ENCODE results near the gene GREB1. TPM values are rescaled to one million over a fixed set of nuclear protein-coding genes. Genes with fewer than 3 reads are reported as not detected.

Gene GREB1
- total and polyA plus RNA-seq, 2 of the 4 experiments (the other 2 are of a cell fraction) = 0.05 TPM; not detected in 1

GRCh38 chr2:11631462-11631861 lies 97.6 kb downstream of the GREB1 start:
- H3K79me1 ChIP-seq (ENCODE audit: low read depth in 1 of 2, low read length in 2 of 2) = no peaks in the 10 kb centered on the region
- H3K4me2 ChIP-seq (ENCODE audit: low read depth, low read length) = no peak overlapping the region
- WGBS, 2 experiments (ENCODE audit: extremely low coverage in 2 of 2, insufficient read length in 1 of 2) = 100% methylated on average over 1 of the region's 7 CpGs; no CpG with 5 or more reads in 1 of the 2 experiments
- no peaks in the 10 kb centered on the region for H4K20me1 ChIP-seq (ENCODE audit: insufficient read depth, low read length)
- intact Hi-C loops (cut with micrococcal nuclease) (no loop called here), dilution Hi-C loops (cut with HindIII; ENCODE audit: low sequenced_read_pairs, unreplicated experiment) (no loop called here), in situ Hi-C loops (cut with MboI; ENCODE audit: low sequenced_read_pairs) (no loop called here)
- peak overlapping the region; percentile 33 for H2AFZ ChIP-seq (replicated peaks; ENCODE audit: low read length, poor library complexity)
- no peak overlapping the region for H3K4me3 ChIP-seq (ENCODE audit: insufficient read depth, low read depth, low read length)
- ChIA-PET POLR2A (ENCODE audit: unreplicated experiment) (no interaction called here), CTCF (interaction anchor here (1.4 to 1.6 kb wide), 2 partner anchors 11 to 154 kb away, joined by 3 to 5 read pairs; no protein-coding TSS in a partner anchor)
- H2AK5ac ChIP-seq (ENCODE audit: low read depth, low read length) = no peak overlapping the region
- H3K9ac ChIP-seq (ENCODE audit: low read depth, low read length) = no peak overlapping the region
- no peak overlapping the region for H3K4ac ChIP-seq (ENCODE audit: low read depth, low read length)
- peaks cover 47% of the 10 kb centered on the region for H3K27me3 ChIP-seq (ENCODE audit: control insufficient read depth, insufficient read depth, low read length)
- H4K8ac ChIP-seq (ENCODE audit: low read depth in 2 of 2, low read length in 2 of 2) = no peak overlapping the region
- no peak overlapping the region for H2BK5ac ChIP-seq (ENCODE audit: low read depth, low read length, poor library complexity, severe bottlenecking)
- ATAC-seq (ENCODE audit: low read depth) (no peak), DNase-seq (no peak)
- H3K56ac ChIP-seq (ENCODE audit: extremely low read depth, insufficient read depth, low read length) = no peak overlapping the region
- no peak overlapping the region for H4K5ac ChIP-seq (ENCODE audit: low read depth, low read length)
- no peaks in the 10 kb centered on the region for H3K4me1 ChIP-seq (ENCODE audit: control insufficient read depth, insufficient read depth, low read length)
- H2BK120ac ChIP-seq (ENCODE audit: low read depth, low read length) = no peak overlapping the region
- no peak overlapping the region for H3K18ac ChIP-seq (ENCODE audit: low read depth, low read length)
- no peak overlapping the region for H2BK15ac ChIP-seq (ENCODE audit: low read depth, low read length)
- H2BK20ac ChIP-seq (ENCODE audit: low read depth, low read length) = no peak overlapping the region
- H2AK9ac ChIP-seq (replicated peaks; ENCODE audit: low read depth, low read length, poor library complexity) = no peak overlapping the region
- H3K23ac ChIP-seq (ENCODE audit: low read depth, low read length) = no peak overlapping the region
- TF ChIP-seq ELK1 (IDR thresholded peaks at IDR 0.05; ENCODE audit: borderline replicate concordance, low read depth, low read length) = no peak
- no peak for TF ChIP-seq POLR2A (IDR thresholded peaks at IDR 0.05; ENCODE audit: low read depth, low read length)
- no peak for TF ChIP-seq CTCF (conservative IDR thresholded peaks at IDR 0.05; ENCODE audit: low read depth, low read length)
- no peak for TF ChIP-seq NFE2L2 (IDR thresholded peaks at IDR 0.05; ENCODE audit: low read depth, low read length)
- TF ChIP-seq RAD21 (IDR thresholded peaks at IDR 0.05; ENCODE audit: low read length) = no peak
- no peak for TF ChIP-seq FOS (IDR thresholded peaks at IDR 0.05; ENCODE audit: low read depth, low read length)
- TF ChIP-seq BHLHE40 (IDR thresholded peaks at IDR 0.05; ENCODE audit: low read depth, low read length) = no peak
- no peak for TF ChIP-seq SMC3 (IDR thresholded peaks at IDR 0.05; ENCODE audit: low read depth, low read length)
- no peak for TF ChIP-seq CHD1 (IDR thresholded peaks at IDR 0.05; ENCODE audit: low read depth, low read length)
- TF ChIP-seq MAFK (IDR thresholded peaks at IDR 0.05; ENCODE audit: low read depth, low read length) = no peak
- no peak for TF ChIP-seq RFX5 (IDR thresholded peaks at IDR 0.05; ENCODE audit: low read depth, low read length)
- no peak for TF ChIP-seq USF2 (IDR thresholded peaks at IDR 0.05; ENCODE audit: low read depth, low read length)
- no peak for TF ChIP-seq MAZ (IDR thresholded peaks at IDR 0.05; ENCODE audit: borderline replicate concordance, low read depth, low read length)
- no peak for TF ChIP-seq MXI1 (IDR thresholded peaks at IDR 0.05; ENCODE audit: borderline replicate concordance, low read depth, low read length)
- TF ChIP-seq CEBPB (IDR thresholded peaks at IDR 0.05; ENCODE audit: low read depth, low read length) = no peak
- TF ChIP-seq RCOR1 (IDR thresholded peaks at IDR 0.05; ENCODE audit: insufficient replicate concordance, low read length) = no peak
- H3K9me1 ChIP-seq (ENCODE audit: insufficient read depth, low read length) = no peaks in the 10 kb centered on the region
- H3K36me3 ChIP-seq (ENCODE audit: control insufficient read depth, insufficient read depth, low read length) = no peaks in the 10 kb centered on the region
- H3K9me3 ChIP-seq (ENCODE audit: control insufficient read depth, insufficient read depth, low read length) = peaks cover 11% of the 10 kb centered on the region
- no peak overlapping the region for H3K27ac ChIP-seq (ENCODE audit: insufficient read depth, low read length)
- no TSS peak for BruUV-seq (replicated peaks)
- H4K91ac ChIP-seq (ENCODE audit: insufficient read depth, low read depth, low read length) = no peak overlapping the region
- no peak overlapping the region for H3K14ac ChIP-seq (replicated peaks; ENCODE audit: low read depth, low read length)

All from IMR-90 (cell line).